Lower lobe of right lung (tissue), 2 donors: ENCODE measurements around the gene NR2F1-AS1. TPM values are rescaled to one million over a fixed set of nuclear protein-coding genes. Genes with fewer than 3 reads are reported as not detected.

ENCODE experiments used
- ATAC-seq, 2 donors: fragments of 200-7000 bp; cut with Tn5 transposase; one replicate each; pipeline ENCODE4 v1.9.1; 2020 to 2022; ENCODE audit warnings: mild to moderate bottlenecking in 2 of 2, moderate library complexity in 2 of 2
- DNase-seq: peaks from one replicate; pipeline ENCODE4 v3.0.0-alpha.2; 2020
- H3K27ac ChIP-seq: fragments of 200-600 bp; one replicate; pipeline ENCODE4 v1.8.0; 2022
- H3K27me3 ChIP-seq: fragments of 200-600 bp; one replicate; pipeline ENCODE4 v1.8.0; 2022; ENCODE audit warnings: low read depth
- H3K36me3 ChIP-seq: fragments of 200-600 bp; one replicate; pipeline ENCODE4 v1.8.0; 2022; ENCODE audit warnings: mild to moderate bottlenecking
- H3K4me1 ChIP-seq: fragments of 200-600 bp; one replicate; pipeline ENCODE4 v1.8.0; 2022
- H3K4me3 ChIP-seq: fragments of 200-600 bp; one replicate; pipeline ENCODE4 v1.8.0; 2022; ENCODE audit warnings: mild to moderate bottlenecking
- H3K9me3 ChIP-seq: fragments of 200-600 bp; one replicate; pipeline ENCODE4 v1.8.0; 2022
- intact Hi-C: fragments of 100-400 bp; cut with DNase I; formaldehyde crosslinking; loops from one replicate; pipeline ENCODE4 v1.11.0; 2022
- total RNA-seq: library from RNA; stranded (reverse); fragmentation: NEBNext Ultra II Directional; extraction: Animal tissue kit (Norgen Biotek cat#: 25700); gene quantifications from one replicate; pipeline ENCODE4 v1.2.1, GENCODE V29; 2021
- TF ChIP-seq, protein P1 (sequence below): fragments of 200-600 bp; IDR thresholded peaks from one replicate; pipeline ENCODE4 v1.8.0; 2022; ENCODE audit warnings: antibody characterized with exemption, mild to moderate bottlenecking
- donor health status: DM: no; HTN: yes; CAD: no; lungs with severe emphysema.

Gene NR2F1-AS1
- total RNA-seq, 1 donor from 2014 or later = 11.1 TPM

DNA sequence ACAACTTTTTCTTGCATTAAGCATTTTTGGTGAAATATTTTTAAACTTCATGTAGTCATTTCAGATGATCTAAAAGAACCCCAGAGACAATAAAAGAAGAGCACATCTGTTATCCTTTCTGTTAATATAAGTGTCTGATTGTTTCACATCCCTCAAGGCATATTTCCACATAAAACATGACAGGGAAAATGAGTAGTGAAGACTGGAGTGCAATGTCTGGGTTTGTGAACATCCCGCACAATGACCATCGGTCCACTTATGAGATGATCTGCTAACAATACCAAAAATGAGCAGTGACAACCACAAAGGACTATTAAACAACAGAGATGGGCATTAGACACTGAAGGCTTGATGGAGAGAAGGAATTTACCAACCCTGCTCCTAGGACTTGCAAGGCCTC, 209.1 kb downstream of the NR2F1-AS1 start:
- H3K27me3 ChIP-seq = no peaks in the 10 kb centered on the region
- DNase-seq (no peak), ATAC-seq (no peak)
- H3K4me1 ChIP-seq = no peaks in the 10 kb centered on the region
- no peaks in the 10 kb centered on the region for H3K36me3 ChIP-seq
- TF ChIP-seq, protein P1, sequence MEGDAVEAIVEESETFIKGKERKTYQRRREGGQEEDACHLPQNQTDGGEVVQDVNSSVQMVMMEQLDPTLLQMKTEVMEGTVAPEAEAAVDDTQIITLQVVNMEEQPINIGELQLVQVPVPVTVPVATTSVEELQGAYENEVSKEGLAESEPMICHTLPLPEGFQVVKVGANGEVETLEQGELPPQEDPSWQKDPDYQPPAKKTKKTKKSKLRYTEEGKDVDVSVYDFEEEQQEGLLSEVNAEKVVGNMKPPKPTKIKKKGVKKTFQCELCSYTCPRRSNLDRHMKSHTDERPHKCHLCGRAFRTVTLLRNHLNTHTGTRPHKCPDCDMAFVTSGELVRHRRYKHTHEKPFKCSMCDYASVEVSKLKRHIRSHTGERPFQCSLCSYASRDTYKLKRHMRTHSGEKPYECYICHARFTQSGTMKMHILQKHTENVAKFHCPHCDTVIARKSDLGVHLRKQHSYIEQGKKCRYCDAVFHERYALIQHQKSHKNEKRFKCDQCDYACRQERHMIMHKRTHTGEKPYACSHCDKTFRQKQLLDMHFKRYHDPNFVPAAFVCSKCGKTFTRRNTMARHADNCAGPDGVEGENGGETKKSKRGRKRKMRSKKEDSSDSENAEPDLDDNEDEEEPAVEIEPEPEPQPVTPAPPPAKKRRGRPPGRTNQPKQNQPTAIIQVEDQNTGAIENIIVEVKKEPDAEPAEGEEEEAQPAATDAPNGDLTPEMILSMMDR = no peak
- intact Hi-C loops = no loop called here
- no peak overlapping the region for H3K4me3 ChIP-seq
- no peak overlapping the region for H3K27ac ChIP-seq
- H3K9me3 ChIP-seq = no peaks in the 10 kb centered on the region

DNA sequence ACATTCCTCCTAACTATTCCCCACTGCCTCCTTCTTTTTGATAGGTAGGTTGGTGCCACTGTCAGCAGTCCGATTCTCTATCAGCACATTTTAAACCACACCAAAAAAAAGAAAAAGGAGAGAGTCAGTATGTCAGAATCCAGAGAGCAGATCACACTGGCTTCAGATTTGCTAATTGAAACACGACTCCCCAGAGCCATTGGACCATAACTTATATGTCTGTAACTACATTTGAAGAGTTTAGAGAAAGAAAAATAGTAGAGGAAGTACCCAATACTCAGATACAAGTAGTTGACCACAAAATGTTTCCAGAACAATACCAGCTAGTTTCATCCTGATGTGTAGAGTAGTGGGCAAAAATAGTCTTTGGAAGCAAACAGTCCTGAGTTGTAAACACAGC, 216.6 kb downstream of the NR2F1-AS1 start:
- no peak overlapping the region for H3K4me3 ChIP-seq
- intact Hi-C loops = no loop called here
- H3K27ac ChIP-seq = no peak overlapping the region
- peaks cover 6% of the 10 kb centered on the region for H3K4me1 ChIP-seq
- H3K9me3 ChIP-seq = no peaks in the 10 kb centered on the region
- no peak for DNase-seq
- no peaks in the 10 kb centered on the region for H3K27me3 ChIP-seq
- TF ChIP-seq, protein P1 = no peak
- H3K36me3 ChIP-seq = no peaks in the 10 kb centered on the region
- ATAC-seq = no peak

DNA sequence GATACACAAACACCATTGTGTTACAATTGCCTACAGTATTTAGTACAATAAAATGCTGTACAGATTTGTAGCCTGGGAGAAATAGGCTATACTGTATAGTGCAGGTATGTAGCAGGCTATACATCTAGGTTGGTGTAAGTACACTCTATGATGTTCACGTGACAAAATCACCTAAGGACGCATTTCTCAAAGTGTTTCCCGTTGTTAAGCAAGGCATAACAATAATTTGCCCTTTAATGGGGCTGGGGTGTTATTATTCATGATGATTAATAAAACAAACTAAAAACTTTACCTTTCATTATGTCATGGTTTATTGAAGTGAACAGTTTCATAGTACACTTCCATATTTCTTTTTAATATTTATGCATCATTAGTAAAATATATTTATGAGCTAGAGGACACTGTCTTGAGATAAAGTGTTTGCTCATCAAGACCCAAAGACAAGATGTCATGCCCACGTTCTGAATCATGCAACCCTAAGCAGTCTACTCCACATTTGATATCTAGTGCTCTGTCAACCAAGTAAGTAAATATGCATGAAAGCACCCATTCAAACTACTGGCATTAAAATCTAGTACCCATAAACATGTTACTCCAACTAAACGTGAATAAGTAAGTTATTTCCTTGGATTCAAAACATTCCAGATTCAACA, 220.5 kb downstream of the NR2F1-AS1 start:
- Histone ChIP-seq H3K27ac (no peak overlapping the region), H3K4me3 (no peak overlapping the region), H3K27me3 (no peaks in the 10 kb centered on the region), H3K4me1 (peaks cover 8% of the 10 kb centered on the region), H3K9me3 (no peaks in the 10 kb centered on the region), H3K36me3 (no peaks in the 10 kb centered on the region)
- intact Hi-C loops = no loop called here
- DNase-seq (no peak), ATAC-seq (no peak)
- TF ChIP-seq, protein P1 = no peak

DNA sequence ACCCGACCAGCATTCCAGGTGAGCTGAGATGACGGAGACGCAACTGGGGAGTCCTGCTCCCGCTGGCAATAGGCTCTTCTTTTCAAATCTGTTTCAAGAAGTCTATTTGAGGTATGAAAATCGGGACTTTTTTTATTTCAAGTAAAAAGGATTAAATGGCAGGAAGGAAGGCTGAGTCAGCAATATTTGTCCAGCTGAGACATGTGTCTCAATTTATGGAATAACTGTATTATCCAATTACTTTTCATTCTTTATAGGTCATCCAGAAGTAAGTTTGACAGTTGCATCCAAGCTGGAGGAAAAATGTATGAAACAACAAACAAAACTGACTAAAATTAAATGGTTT, 221.1 kb downstream of the NR2F1-AS1 start:
- no peak for DNase-seq
- intact Hi-C loops = no loop called here
- Histone ChIP-seq H3K4me3 (no peak overlapping the region), H3K4me1 (peaks cover 8% of the 10 kb centered on the region), H3K9me3 (no peaks in the 10 kb centered on the region), H3K36me3 (no peaks in the 10 kb centered on the region), H3K27me3 (no peaks in the 10 kb centered on the region), H3K27ac (no peak overlapping the region)
- TF ChIP-seq, protein P1 = no peak
- ATAC-seq = no peak

Other genes with a start within 250 kb of the NR2F1-AS1 start
- gene NR2F1, start 2.0 kb upstream of the NR2F1-AS1 start, total RNA-seq = 42.6 TPM
- gene POU5F2, start 160.4 kb upstream of the NR2F1-AS1 start, total RNA-seq = 1.8 TPM